Skeletal muscle tissue (tissue), 4 donors: Measurements from ENCODE around the gene DRC7. TPM values are rescaled to one million over a fixed set of nuclear protein-coding genes. Genes with fewer than 3 reads are reported as not detected.

ENCODE experiments used
- H3K27ac ChIP-seq: one replicate; pipeline ENCODE4 v1.7.0; 2013; ENCODE audit warnings: mild to moderate bottlenecking, low read depth, low read length, inconsistent platforms
- H3K27me3 ChIP-seq, 3 donors: one replicate each; pipeline ENCODE4 v1.7.0; 2013; ENCODE audit warnings: low read length in 3 of 3; ENCODE audit not compliant: control insufficient read depth in 3 of 3, insufficient read depth in 3 of 3
- H3K36me3 ChIP-seq, 3 donors: one replicate each; pipeline ENCODE4 v1.7.0; 2013; ENCODE audit warnings: low read length in 3 of 3; ENCODE audit not compliant: control insufficient read depth in 3 of 3, insufficient read depth in 3 of 3
- H3K4me1 ChIP-seq, 3 donors: one replicate each; pipeline ENCODE4 v1.7.0; 2013; ENCODE audit warnings: low read length in 3 of 3, mild to moderate bottlenecking in 3 of 3; ENCODE audit not compliant: control insufficient read depth in 3 of 3, insufficient read depth in 3 of 3
- H3K4me3 ChIP-seq, 3 donors: one replicate each; pipeline ENCODE4 v1.7.0; 2013; ENCODE audit warnings: low read length in 3 of 3
- H3K9ac ChIP-seq, 3 donors: one replicate each; pipeline ENCODE4 v1.7.0; 2013; ENCODE audit warnings: low read length in 3 of 3, mild to moderate bottlenecking in 3 of 3, moderate library complexity in 2 of 3, low read depth in 1 of 3
- H3K9me3 ChIP-seq, 3 donors: one replicate each; pipeline ENCODE4 v1.7.0; 2013; ENCODE audit warnings: low read length in 3 of 3; ENCODE audit not compliant: control insufficient read depth in 3 of 3
- total RNA-seq: library from RNA; depleted of rRNA; stranded (reverse); fragments of >200 nt; gene quantifications from one replicate; pipeline ENCODE4 v1.2.3, GENCODE V29; 2014
- donor health status: Osteomylitis.

Gene DRC7
- total RNA-seq, 1 donor from 2014 or later = not detected

- no peaks in the 10 kb centered on the region for H3K4me1 ChIP-seq
- H3K9ac ChIP-seq = no peak overlapping the region
- H3K27me3 ChIP-seq = peaks cover 0 to 3% (median 0%) of the 10 kb centered on the region in 3 donors
- no peak overlapping the region for H3K4me3 ChIP-seq
- no peak overlapping the region for H3K27ac ChIP-seq
- H3K36me3 ChIP-seq = no peaks in the 10 kb centered on the region
- no peaks in the 10 kb centered on the region for H3K9me3 ChIP-seq
Observed at GRCh38 chr16:57701759-57702371, 7.3 kb downstream of the DRC7 start.

GRCh38 chr16:57703416-57704010, 8.9 kb downstream of the DRC7 start:
- no peaks in the 10 kb centered on the region for H3K9me3 ChIP-seq
- H3K9ac ChIP-seq = no peak overlapping the region
- no peaks in the 10 kb centered on the region for H3K4me1 ChIP-seq
- peaks cover 0 to 3% (median 0%) of the 10 kb centered on the region in 3 donors for H3K27me3 ChIP-seq
- H3K36me3 ChIP-seq = no peaks in the 10 kb centered on the region
- no peak overlapping the region for H3K4me3 ChIP-seq
- H3K27ac ChIP-seq = no peak overlapping the region

- H3K9ac ChIP-seq = no peak overlapping the region
- no peaks in the 10 kb centered on the region for H3K36me3 ChIP-seq
- no peaks in the 10 kb centered on the region for H3K4me1 ChIP-seq
- no peak overlapping the region for H3K27ac ChIP-seq
- H3K4me3 ChIP-seq = no peak overlapping the region
- peaks cover 0 to 3% (median 0%) of the 10 kb centered on the region in 3 donors for H3K27me3 ChIP-seq
- H3K9me3 ChIP-seq = no peaks in the 10 kb centered on the region
Observed at GRCh38 chr16:57704011-57704904, 9.7 kb downstream of the DRC7 start.

- no peak overlapping the region for H3K9ac ChIP-seq
- H3K36me3 ChIP-seq = no peaks in the 10 kb centered on the region
- no peaks in the 10 kb centered on the region for H3K4me1 ChIP-seq
- peaks cover 0 to 3% (median 0%) of the 10 kb centered on the region in 3 donors for H3K27me3 ChIP-seq
- no peak overlapping the region for H3K27ac ChIP-seq
- no peak overlapping the region for H3K4me3 ChIP-seq
- no peaks in the 10 kb centered on the region for H3K9me3 ChIP-seq
Observed at GRCh38 chr16:57704905-57705852, 10.6 kb downstream of the DRC7 start.

- no peak overlapping the region for H3K9ac ChIP-seq
- H3K9me3 ChIP-seq = no peaks in the 10 kb centered on the region
- no peak overlapping the region for H3K27ac ChIP-seq
- no peaks in the 10 kb centered on the region for H3K36me3 ChIP-seq
- H3K4me3 ChIP-seq = no peak overlapping the region
- no peaks in the 10 kb centered on the region for H3K4me1 ChIP-seq
- H3K27me3 ChIP-seq = no peaks in the 10 kb centered on the region
Observed at GRCh38 chr16:57706717-57707116, 12.1 kb downstream of the DRC7 start.

- Histone ChIP-seq H3K36me3 (no peaks in the 10 kb centered on the region), H3K27me3 (no peaks in the 10 kb centered on the region), H3K9ac (no peak overlapping the region), H3K9me3 (no peaks in the 10 kb centered on the region), H3K4me1 (no peaks in the 10 kb centered on the region), H3K27ac (no peak overlapping the region), H3K4me3 (no peak overlapping the region)
Observed at GRCh38 chr16:57707331-57707730, 12.7 kb downstream of the DRC7 start.

GRCh38 chr16:57708168-57708567, 13.6 kb downstream of the DRC7 start:
- Histone ChIP-seq H3K27me3 (no peaks in the 10 kb centered on the region), H3K27ac (no peak overlapping the region), H3K4me1 (no peaks in the 10 kb centered on the region), H3K9ac (no peak overlapping the region), H3K36me3 (no peaks in the 10 kb centered on the region), H3K9me3 (no peaks in the 10 kb centered on the region), H3K4me3 (no peak overlapping the region)

- Histone ChIP-seq H3K27me3 (no peaks in the 10 kb centered on the region), H3K4me1 (no peaks in the 10 kb centered on the region), H3K36me3 (no peaks in the 10 kb centered on the region), H3K4me3 (no peak overlapping the region), H3K9me3 (no peaks in the 10 kb centered on the region), H3K9ac (no peak overlapping the region), H3K27ac (no peak overlapping the region)
Observed at GRCh38 chr16:57709663-57710062, 15.1 kb downstream of the DRC7 start.

GRCh38 chr16:57711346-57711745, 16.7 kb downstream of the DRC7 start:
- Histone ChIP-seq H3K9ac (no peak overlapping the region), H3K36me3 (no peaks in the 10 kb centered on the region), H3K4me1 (no peaks in the 10 kb centered on the region), H3K9me3 (no peaks in the 10 kb centered on the region), H3K27ac (no peak overlapping the region), H3K27me3 (peaks cover 0 to 3% (median 0%) of the 10 kb centered on the region in 3 donors), H3K4me3 (no peak overlapping the region)
